ENCODE data around the gene PPA1. TPM values are rescaled to one million over a fixed set of nuclear protein-coding genes. Genes with fewer than 3 reads are reported as not detected.

The PPA1 gene
- total RNA-seq, 4 donors from 2014 or later: 48.5 to 107 (median 69.8) TPM

DNA sequence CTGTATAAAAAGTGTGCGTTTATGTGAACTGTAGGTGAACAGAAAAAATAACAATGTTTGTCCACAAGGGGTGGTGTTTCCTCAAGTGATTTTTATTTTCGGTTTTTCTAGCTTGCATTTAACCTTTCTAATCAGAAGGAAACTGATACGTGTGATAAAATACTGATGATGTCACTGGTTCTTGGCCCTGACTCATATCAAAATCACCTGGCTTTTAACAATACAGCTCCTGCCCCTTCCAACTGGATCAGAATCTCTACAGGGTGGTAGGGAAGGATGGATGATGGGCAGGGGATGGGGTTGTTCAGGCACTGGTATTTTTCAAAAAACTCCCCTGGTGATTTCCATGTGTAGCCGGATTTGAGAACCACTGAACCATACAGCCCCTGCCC is 39.7 kb upstream of the PPA1 start:
- DNase-seq: no peak
- TF ChIP-seq, protein P1, sequence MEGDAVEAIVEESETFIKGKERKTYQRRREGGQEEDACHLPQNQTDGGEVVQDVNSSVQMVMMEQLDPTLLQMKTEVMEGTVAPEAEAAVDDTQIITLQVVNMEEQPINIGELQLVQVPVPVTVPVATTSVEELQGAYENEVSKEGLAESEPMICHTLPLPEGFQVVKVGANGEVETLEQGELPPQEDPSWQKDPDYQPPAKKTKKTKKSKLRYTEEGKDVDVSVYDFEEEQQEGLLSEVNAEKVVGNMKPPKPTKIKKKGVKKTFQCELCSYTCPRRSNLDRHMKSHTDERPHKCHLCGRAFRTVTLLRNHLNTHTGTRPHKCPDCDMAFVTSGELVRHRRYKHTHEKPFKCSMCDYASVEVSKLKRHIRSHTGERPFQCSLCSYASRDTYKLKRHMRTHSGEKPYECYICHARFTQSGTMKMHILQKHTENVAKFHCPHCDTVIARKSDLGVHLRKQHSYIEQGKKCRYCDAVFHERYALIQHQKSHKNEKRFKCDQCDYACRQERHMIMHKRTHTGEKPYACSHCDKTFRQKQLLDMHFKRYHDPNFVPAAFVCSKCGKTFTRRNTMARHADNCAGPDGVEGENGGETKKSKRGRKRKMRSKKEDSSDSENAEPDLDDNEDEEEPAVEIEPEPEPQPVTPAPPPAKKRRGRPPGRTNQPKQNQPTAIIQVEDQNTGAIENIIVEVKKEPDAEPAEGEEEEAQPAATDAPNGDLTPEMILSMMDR (IDR thresholded peaks at IDR 0.05): peak; percentile 43 to 60 (median 55)
- TF ChIP-seq POLR2A (IDR thresholded peaks at IDR 0.05): no peak
- H3K4me1 ChIP-seq: no peaks in the 10 kb centered on the region
- no peak overlapping the region for H3K4me3 ChIP-seq
- intact Hi-C loops (cut with DNase I; ENCODE audit: low total_unique reads): no loop called here
- H3K36me3 ChIP-seq: no peaks in the 10 kb centered on the region
- H3K27ac ChIP-seq: no peak overlapping the region
- H3K27me3 ChIP-seq: no peaks in the 10 kb centered on the region
- no peaks in the 10 kb centered on the region for H3K9me3 ChIP-seq

DNA sequence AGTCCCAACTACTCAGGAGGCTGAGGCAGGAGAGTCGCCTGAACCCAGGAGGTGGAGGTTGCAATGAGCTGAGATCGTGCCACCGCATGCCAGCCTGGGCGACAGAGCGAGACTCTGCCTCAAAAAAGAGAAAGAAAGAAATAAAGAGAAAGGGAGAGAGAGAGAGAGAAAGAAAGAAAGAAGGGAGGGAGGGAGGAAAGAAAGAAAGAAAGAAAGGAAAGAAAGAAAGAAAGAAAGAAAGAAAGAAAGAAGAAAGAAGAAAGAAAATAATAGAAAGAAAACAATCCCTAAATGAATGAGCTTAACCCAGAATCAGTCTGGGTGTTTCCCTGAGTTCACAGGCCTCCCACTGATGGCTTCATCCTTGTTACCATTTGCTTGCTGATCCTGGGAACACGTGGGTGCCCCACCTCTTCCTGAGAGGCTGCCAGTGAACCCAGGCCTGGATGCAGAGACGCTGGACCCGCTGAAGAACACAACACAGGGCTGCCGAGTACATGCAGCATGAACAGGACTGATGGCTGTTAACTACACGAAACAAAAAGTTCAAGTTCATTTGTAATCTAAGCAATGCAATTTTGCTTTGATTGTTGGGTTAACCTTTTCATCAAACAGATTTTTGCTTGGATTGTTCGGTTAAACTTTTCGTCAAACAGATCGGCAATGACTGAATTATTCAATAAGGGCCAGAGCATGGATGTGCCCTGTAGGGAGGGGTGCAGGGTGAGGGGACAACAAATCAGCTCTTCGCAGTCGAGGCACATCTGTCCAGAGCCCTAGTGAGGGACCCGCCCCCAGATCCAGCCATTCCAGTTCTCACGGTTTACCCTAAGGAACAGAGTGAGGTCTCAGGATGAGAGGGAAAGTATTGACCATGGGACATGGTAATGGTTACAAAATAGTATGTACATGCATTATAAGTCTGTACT is 39.0 kb upstream of the PPA1 start:
- no peak for DNase-seq
- Histone ChIP-seq H3K4me1 (no peaks in the 10 kb centered on the region), H3K27ac (no peak overlapping the region), H3K36me3 (no peaks in the 10 kb centered on the region), H3K9me3 (no peaks in the 10 kb centered on the region), H3K27me3 (no peaks in the 10 kb centered on the region), H3K4me3 (no peak overlapping the region)
- intact Hi-C loops (cut with DNase I; ENCODE audit: low total_unique reads): no loop called here
- TF ChIP-seq, protein P1 (IDR thresholded peaks at IDR 0.05): no peak
- TF ChIP-seq POLR2A (IDR thresholded peaks at IDR 0.05): no peak

DNA sequence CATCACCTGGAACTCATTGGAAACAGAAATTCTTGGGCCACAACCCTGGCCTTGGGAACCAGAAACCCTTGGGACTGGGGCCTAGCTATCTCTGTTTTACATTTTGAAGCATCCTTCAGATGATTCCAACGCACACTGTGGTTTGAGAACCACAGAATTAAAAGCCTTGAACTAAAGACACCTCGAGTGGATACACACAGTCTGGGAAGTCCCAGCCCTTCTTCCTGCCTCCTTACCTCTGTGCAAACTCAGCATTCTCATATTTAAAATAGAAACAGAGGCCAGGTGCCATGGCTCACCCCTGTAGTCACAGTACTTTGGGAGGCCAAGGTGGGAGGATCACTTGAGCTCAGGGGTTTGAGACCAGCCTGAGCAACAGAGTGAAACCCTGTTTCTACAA is 37.7 kb upstream of the PPA1 start:
- no peak overlapping the region for H3K4me3 ChIP-seq
- H3K4me1 ChIP-seq: no peaks in the 10 kb centered on the region
- no peak for DNase-seq
- intact Hi-C loops (cut with DNase I; ENCODE audit: low total_unique reads): no loop called here
- TF ChIP-seq, protein P1 (IDR thresholded peaks at IDR 0.05): no peak
- no peak for TF ChIP-seq POLR2A (IDR thresholded peaks at IDR 0.05)
- H3K27me3 ChIP-seq: no peaks in the 10 kb centered on the region
- no peak overlapping the region for H3K27ac ChIP-seq
- H3K9me3 ChIP-seq: no peaks in the 10 kb centered on the region
- no peaks in the 10 kb centered on the region for H3K36me3 ChIP-seq

DNA sequence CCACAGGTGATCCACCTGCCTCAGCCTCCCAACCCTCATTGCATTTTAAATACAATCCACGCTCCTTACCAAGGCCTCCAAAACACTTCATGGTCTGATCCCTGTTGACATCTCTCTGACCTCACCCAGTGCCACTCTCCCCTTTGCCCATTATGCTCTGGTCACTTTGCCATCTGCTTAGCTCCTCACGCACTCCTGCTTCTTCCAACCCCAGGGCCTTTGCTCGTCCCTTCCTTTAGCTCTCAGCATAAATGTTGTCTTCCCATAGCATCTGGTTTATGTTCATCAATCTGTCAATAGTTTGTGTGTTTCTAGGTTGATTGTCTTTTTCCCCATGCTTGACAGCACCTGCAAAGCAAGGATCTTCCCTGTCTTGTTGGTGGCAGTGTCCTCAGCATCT is 36.5 kb upstream of the PPA1 start:
- H3K27ac ChIP-seq: no peak overlapping the region
- H3K27me3 ChIP-seq: no peaks in the 10 kb centered on the region
- intact Hi-C loops (cut with DNase I; ENCODE audit: low total_unique reads): no loop called here
- no peaks in the 10 kb centered on the region for H3K36me3 ChIP-seq
- H3K4me1 ChIP-seq: no peaks in the 10 kb centered on the region
- H3K9me3 ChIP-seq: no peaks in the 10 kb centered on the region
- no peak for DNase-seq
- no peak overlapping the region for H3K4me3 ChIP-seq
- TF ChIP-seq, protein P1 (IDR thresholded peaks at IDR 0.05): no peak
- TF ChIP-seq POLR2A (IDR thresholded peaks at IDR 0.05): no peak

DNA sequence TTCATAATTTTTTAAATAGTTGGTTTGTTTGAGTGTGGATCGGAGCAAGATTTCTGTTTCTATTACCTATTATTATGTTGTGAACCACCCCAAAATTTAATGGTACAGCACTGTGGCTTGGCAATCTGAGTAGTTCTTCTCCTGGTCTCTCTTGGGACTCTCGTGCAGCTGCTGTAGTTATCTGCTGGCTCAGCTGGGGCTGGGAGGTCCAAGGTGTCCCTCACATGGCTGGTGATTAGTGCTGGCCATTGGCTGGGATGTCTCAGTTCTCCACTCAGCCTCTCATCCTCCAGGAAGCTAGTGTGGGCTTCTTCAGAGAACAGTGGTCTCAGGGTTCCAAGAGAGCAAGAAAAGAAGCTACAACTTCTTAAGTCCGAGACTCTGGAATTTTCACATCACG is 35.1 kb upstream of the PPA1 start:
- TF ChIP-seq, protein P1 (IDR thresholded peaks at IDR 0.05): no peak
- TF ChIP-seq POLR2A (IDR thresholded peaks at IDR 0.05): no peak
- Histone ChIP-seq H3K9me3 (no peaks in the 10 kb centered on the region), H3K4me3 (no peak overlapping the region), H3K4me1 (no peaks in the 10 kb centered on the region), H3K27me3 (no peaks in the 10 kb centered on the region), H3K27ac (no peak overlapping the region), H3K36me3 (no peaks in the 10 kb centered on the region)
- DNase-seq: no peak
- intact Hi-C loops (cut with DNase I; ENCODE audit: low total_unique reads): no loop called here

All from uterus (tissue), 4 donors.